ENCODE results near the gene CDC42EP4.

DNA sequence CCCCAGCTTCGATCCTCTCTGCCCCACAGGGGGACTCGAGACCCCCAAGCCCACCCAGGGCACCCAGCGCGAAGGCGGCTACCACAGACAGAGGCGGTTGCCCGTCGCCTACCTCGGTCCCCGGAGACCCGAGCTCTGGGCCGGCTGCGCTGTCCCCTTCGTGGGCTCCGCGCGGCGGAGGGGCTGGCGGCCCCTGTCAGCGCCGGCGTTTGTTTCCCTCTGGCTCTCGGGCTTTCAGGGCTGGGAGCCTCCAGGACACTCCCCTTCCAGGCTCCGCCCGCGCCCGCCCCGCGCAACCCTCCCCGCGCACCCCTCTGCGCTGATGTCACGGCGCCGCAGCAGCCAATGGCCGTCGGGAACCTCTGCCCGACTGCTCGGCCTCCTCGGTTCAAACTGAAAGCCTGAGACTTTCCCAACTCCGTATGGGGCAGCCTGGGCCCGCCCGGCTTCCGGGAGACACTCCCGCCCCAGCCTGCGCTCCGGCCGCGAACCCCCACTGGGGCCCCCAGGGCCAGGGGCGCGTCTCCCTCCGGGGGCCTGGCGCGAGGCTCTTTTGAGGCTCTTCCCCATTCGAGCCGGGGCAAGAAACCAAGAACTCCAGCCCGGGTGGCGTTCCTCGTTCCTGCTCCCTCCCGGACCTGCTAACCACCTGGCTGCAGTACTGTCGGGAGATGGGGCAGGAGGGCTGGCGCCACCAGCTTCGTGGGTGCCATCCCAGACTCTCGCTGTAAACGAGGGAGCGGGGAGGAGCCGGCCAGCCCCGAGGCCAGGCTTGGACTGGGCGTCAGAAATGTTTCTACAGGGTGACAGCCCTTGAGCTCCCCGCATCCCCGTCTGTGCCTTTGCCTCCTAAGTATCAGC is at the start of gene CDC42EP4:
- peak in 1 of 2 donors; percentile 93 for TF ChIP-seq POLR2A (IDR thresholded peaks at IDR 0.05)
- TF ChIP-seq, protein P1, sequence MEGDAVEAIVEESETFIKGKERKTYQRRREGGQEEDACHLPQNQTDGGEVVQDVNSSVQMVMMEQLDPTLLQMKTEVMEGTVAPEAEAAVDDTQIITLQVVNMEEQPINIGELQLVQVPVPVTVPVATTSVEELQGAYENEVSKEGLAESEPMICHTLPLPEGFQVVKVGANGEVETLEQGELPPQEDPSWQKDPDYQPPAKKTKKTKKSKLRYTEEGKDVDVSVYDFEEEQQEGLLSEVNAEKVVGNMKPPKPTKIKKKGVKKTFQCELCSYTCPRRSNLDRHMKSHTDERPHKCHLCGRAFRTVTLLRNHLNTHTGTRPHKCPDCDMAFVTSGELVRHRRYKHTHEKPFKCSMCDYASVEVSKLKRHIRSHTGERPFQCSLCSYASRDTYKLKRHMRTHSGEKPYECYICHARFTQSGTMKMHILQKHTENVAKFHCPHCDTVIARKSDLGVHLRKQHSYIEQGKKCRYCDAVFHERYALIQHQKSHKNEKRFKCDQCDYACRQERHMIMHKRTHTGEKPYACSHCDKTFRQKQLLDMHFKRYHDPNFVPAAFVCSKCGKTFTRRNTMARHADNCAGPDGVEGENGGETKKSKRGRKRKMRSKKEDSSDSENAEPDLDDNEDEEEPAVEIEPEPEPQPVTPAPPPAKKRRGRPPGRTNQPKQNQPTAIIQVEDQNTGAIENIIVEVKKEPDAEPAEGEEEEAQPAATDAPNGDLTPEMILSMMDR (IDR thresholded peaks at IDR 0.05), result no peak
